ENCODE data around the gene RBMY1D.
"Not testable (repeated sequence)": the region's sequence is repeated elsewhere in the genome, so short reads cannot be mapped to it uniquely, and the experiment has no call there.

Gene RBMY1D

GRCh38 chrY:21894426-21894825 is at the start of gene RBMY1D:
Gene RBMY1D (minus strand): TSS chrY:21894526. CDS start chrY:21892513, 2,013 bp downstream.
- DNase-seq (ENCODE audit: low spot score), result not testable (repeated sequence)

- DNase-seq (ENCODE audit: low spot score), result not testable (repeated sequence)
These were observed 23.6 kb upstream of the RBMY1D start, which contains the start of gene RBMY1E for GRCh38 chrY:21917932-21918331. Gene RBMY1E (minus strand): TSS chrY:21918032. CDS start chrY:21916054, 1,978 bp downstream.

- not testable (repeated sequence) for DNase-seq (ENCODE audit: low spot score)
These were observed 24.8 kb downstream of the RBMY1D start for GRCh38 chrY:21869407-21870076.

GRCh38 chrY:21845481-21845880 is 48.8 kb downstream of the RBMY1D start:
- DNase-seq (ENCODE audit: low spot score), result no peak

- no peak for DNase-seq (ENCODE audit: low spot score)
These were observed 52.2 kb downstream of the RBMY1D start for GRCh38 chrY:21842090-21842489.

- DNase-seq (ENCODE audit: low spot score), result no peak
These were observed 54.8 kb downstream of the RBMY1D start for GRCh38 chrY:21839489-21839888.

- DNase-seq (ENCODE audit: low spot score), result no peak
These were observed 58.0 kb downstream of the RBMY1D start for GRCh38 chrY:21836343-21836742.

GRCh38 chrY:21835052-21835451 is 59.3 kb downstream of the RBMY1D start:
- no peak for DNase-seq (ENCODE audit: low spot score)

Data from CD4-positive, alpha-beta T cell treated with Interleukin-2 at 100 ng/mL for 4 hours (primary cell).